ENCODE measurements around the gene PDE6A. TPM values are rescaled to one million over a fixed set of nuclear protein-coding genes. Genes with fewer than 3 reads are reported as not detected.

Gene PDE6A
- total RNA-seq, 1 experiment from 2014 or later, result not detected

DNA sequence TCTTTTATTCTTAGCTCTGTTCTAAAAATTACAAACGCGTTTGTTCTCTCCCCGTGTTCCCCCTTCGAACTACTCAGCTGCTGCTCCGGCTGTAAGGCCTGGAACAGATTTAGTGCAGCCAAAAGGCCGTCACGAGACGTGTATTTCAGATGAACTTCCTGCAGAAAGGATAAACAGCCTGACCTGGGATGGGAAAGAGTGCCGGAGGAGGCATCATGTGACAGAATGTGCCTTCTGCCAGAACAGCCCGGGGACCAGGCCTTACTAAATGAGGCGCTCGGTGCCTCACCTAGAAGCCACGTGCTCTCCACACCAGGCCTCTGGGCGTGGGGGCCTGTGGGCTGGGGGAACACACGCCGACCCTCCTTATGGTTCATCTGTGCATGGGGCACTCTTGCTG, 119.7 kb downstream of the PDE6A start:
- Mint-ChIP-seq H3K27me3 (ENCODE audit: low read depth) (no peaks in the 10 kb centered on the region; the same call in 1 of the 2 replicates), H3K4me3 (no peak overlapping the region)
- H2AFZ ChIP-seq (ENCODE audit: low read length), result no peak overlapping the region

More for the DNA sequence above, 119.7 kb downstream of the PDE6A start:
- H3K27ac Mint-ChIP-seq, result peak overlapping the region in 2 of 3 experiments; percentile 48 to 78; a peak in 2 of 7 replicates
- no peak overlapping the region for H2BK120ac ChIP-seq (ENCODE audit: low read depth, low read length, poor library complexity, severe bottlenecking)
- H4K8ac ChIP-seq (replicated peaks; ENCODE audit: insufficient read length, low read depth, low read length), result no peak overlapping the region
- no peak for DNase-seq
- no peaks in the 10 kb centered on the region for H3K27me3 ChIP-seq (ENCODE audit: insufficient read depth, low read length)
- no peak overlapping the region for H3T11ph ChIP-seq (ENCODE audit: low read length)
- no CpG with 5 or more reads among the region's 16 CpGs for WGBS (ENCODE audit: extremely low coverage, insufficient read length, low lambda C conversion rate)
- no peak overlapping the region for H2AK5ac ChIP-seq (ENCODE audit: insufficient read length, low read length)
- H3K9me3 ChIP-seq (ENCODE audit: control insufficient read depth, low read depth, low read length), result no peaks in the 10 kb centered on the region
- H3K9ac ChIP-seq (ENCODE audit: extremely low read depth, insufficient read length, low read length), result no peak overlapping the region
- no peaks in the 10 kb centered on the region for H3K23me2 ChIP-seq (ENCODE audit: insufficient read length, low read depth, low read length, poor library complexity, severe bottlenecking)
- H4K91ac ChIP-seq (ENCODE audit: insufficient read length, low read depth, low read length), result no peak overlapping the region
- TF ChIP-seq, protein P1, sequence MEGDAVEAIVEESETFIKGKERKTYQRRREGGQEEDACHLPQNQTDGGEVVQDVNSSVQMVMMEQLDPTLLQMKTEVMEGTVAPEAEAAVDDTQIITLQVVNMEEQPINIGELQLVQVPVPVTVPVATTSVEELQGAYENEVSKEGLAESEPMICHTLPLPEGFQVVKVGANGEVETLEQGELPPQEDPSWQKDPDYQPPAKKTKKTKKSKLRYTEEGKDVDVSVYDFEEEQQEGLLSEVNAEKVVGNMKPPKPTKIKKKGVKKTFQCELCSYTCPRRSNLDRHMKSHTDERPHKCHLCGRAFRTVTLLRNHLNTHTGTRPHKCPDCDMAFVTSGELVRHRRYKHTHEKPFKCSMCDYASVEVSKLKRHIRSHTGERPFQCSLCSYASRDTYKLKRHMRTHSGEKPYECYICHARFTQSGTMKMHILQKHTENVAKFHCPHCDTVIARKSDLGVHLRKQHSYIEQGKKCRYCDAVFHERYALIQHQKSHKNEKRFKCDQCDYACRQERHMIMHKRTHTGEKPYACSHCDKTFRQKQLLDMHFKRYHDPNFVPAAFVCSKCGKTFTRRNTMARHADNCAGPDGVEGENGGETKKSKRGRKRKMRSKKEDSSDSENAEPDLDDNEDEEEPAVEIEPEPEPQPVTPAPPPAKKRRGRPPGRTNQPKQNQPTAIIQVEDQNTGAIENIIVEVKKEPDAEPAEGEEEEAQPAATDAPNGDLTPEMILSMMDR (conservative IDR thresholded peaks at IDR 0.05), result no peak
- H3K4me1 ChIP-seq (ENCODE audit: insufficient read depth, low read length), result no peaks in the 10 kb centered on the region; the same call in 1 of the 2 replicates
- no peak overlapping the region for H3K23ac ChIP-seq (ENCODE audit: insufficient read length, low read depth, low read length)
- H3K4ac ChIP-seq (ENCODE audit: low read depth, low read length), result no peak overlapping the region
- H3K4me1 Mint-ChIP-seq, result peaks cover 18 to 31% of the 10 kb centered on the region in 2 experiments
- no peak overlapping the region for H4K5ac ChIP-seq (ENCODE audit: insufficient read length, low read depth, low read length)
- no peak overlapping the region for H3K14ac ChIP-seq (ENCODE audit: insufficient read depth, low read length)
- H3K56ac ChIP-seq (ENCODE audit: insufficient read length, low read depth, low read length), result no peak overlapping the region
- H4K20me1 ChIP-seq (ENCODE audit: control insufficient read depth, insufficient read depth, insufficient read length), result peaks cover 3% of the 10 kb centered on the region
- no peak overlapping the region for H2BK20ac ChIP-seq (ENCODE audit: low read depth, low read length, poor library complexity, severe bottlenecking)
- H2BK5ac ChIP-seq (ENCODE audit: insufficient read length, low read length), result no peak overlapping the region
- H3K9me3 Mint-ChIP-seq, result no peaks in the 10 kb centered on the region
- no peak overlapping the region for H3K18ac ChIP-seq (ENCODE audit: insufficient read length, low read depth, low read length)
- H3K27ac ChIP-seq (ENCODE audit: insufficient read length, low read depth, low read length), result no peak overlapping the region
- H2BK15ac ChIP-seq (ENCODE audit: low read depth, low read length), result no peak overlapping the region
- no peak overlapping the region for H3K4me2 ChIP-seq (ENCODE audit: insufficient read depth, insufficient read length, low read length)
- H3K36me3 Mint-ChIP-seq (ENCODE audit: insufficient read depth in 1 of 3, low read depth in 3 of 3), result peaks cover 0 to 7% (median 0%) of the 10 kb centered on the region in 3 experiments; a peak in 4 of 7 replicates
- no peaks in the 10 kb centered on the region for H3K79me1 ChIP-seq (ENCODE audit: insufficient read depth, low read depth, low read length, poor library complexity, severe bottlenecking)
- H2BK12ac ChIP-seq (ENCODE audit: insufficient read length, low read depth, low read length), result no peak overlapping the region
- no peaks in the 10 kb centered on the region for H3K79me2 ChIP-seq (ENCODE audit: insufficient read depth, low read length)
